ENCODE data around the gene TMEM204. TPM values are rescaled to one million over a fixed set of nuclear protein-coding genes. Genes with fewer than 3 reads are reported as not detected.

The TMEM204 gene
- total RNA-seq, 4 donors from 2014 or later = 9.4 to 22.5 (median 13.3) TPM

DNA sequence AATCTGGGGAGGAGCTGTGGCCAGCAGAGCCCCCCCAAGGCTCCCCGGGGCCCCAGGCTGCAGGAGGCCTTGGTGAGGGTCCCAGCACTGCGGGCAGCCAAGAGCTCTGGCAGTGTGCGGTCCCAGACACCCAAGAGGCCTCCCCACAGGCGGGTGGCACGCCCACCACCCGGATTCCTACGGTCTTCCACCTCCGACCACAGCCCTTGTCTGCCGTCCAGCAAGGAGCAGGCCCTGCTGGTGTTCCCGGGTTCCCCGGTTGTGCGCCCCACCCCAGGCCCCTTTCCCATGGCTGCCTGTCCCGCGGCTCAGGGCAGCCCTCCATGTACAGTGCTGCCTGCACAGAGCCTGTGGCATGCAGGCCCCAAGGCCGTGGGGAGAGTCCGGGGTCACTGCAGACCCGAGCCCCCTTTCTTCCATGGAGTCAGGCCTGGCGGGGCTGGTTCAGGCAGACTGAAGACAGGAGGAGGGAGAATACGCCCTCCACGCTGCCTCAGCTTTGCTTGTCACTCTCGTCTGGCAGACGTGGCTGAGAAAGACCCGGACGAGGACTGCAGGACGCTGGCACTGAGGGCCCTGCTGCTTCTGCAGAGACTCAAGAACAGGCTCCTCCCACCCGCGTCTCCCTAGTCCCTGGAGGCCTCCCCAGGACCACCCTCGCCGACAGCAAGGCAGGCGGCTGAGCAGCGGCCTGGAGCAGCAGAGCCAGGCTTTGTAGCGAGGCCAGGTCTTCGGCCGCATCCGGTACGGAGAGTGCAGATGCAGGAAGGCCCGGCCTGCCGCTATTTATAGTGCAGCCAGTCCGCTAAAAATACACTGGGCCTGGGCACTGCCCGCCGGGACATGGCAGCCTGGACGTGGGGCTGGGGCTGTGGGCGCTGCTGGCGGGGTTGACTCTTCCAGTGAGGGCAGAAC lies 23.9 kb upstream of the TMEM204 start:
- peaks cover 0 to 4% of the 10 kb centered on the region in 2 donors for H3K9me3 ChIP-seq
- H3K4me3 ChIP-seq = no peak overlapping the region
- H3K27ac ChIP-seq = peak overlapping the region in 3 of 4 donors; percentile 33 to 49 (median 41)
- in situ Hi-C loops (cut with MboI; ENCODE audit: low pct_ligation_motif_present in 1 of 4, low pct_unique_long_range_greater_than_20kb in 1 of 4, low sequenced_read_pairs in 3 of 4) (no loop called here), intact Hi-C loops (cut with DNase I; ENCODE audit: low total_unique reads) (no loop called here)
- H3K36me3 ChIP-seq = no peaks in the 10 kb centered on the region
- no peaks in the 10 kb centered on the region for H3K4me1 ChIP-seq
- WGBS, 2 donors (ENCODE audit: low coverage in 1 of 2) = 84% methylated on average over 39 of the region's 44 CpGs; no CpG with 5 or more reads in 1 of the 2 donors
- H3K27me3 ChIP-seq = no peaks in the 10 kb centered on the region
- no peak for DNase-seq
- TF ChIP-seq POLR2A (IDR thresholded peaks at IDR 0.05) (no peak), POLR2AphosphoS5 (IDR thresholded peaks at IDR 0.05) (no peak), EP300 (IDR thresholded peaks at IDR 0.05; ENCODE audit: low read depth) (no peak)
- TF ChIP-seq, protein P1, sequence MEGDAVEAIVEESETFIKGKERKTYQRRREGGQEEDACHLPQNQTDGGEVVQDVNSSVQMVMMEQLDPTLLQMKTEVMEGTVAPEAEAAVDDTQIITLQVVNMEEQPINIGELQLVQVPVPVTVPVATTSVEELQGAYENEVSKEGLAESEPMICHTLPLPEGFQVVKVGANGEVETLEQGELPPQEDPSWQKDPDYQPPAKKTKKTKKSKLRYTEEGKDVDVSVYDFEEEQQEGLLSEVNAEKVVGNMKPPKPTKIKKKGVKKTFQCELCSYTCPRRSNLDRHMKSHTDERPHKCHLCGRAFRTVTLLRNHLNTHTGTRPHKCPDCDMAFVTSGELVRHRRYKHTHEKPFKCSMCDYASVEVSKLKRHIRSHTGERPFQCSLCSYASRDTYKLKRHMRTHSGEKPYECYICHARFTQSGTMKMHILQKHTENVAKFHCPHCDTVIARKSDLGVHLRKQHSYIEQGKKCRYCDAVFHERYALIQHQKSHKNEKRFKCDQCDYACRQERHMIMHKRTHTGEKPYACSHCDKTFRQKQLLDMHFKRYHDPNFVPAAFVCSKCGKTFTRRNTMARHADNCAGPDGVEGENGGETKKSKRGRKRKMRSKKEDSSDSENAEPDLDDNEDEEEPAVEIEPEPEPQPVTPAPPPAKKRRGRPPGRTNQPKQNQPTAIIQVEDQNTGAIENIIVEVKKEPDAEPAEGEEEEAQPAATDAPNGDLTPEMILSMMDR (IDR thresholded peaks at IDR 0.05) = no peak

DNA sequence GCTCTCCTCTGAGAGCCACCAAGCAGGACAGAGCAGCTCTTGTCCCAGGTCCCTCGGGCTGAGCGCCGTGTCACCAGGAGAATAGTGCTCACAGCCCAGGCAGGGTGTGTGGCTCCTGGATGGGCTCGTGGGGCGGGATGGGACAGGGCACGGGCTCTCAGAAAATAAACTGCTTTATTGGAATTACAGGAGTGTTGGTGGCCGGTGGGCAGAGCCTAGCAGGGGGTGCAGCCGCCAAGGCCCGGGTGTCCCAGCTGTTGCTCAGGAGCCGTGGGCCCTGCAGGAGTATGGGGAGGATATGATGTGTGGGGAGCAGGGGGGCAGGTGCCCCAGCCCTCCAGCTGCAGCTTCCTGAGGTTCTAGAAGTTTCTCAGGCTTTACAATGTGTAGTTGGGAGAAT lies 23.2 kb upstream of the TMEM204 start:
- H3K9me3 ChIP-seq = peaks cover 0 to 5% of the 10 kb centered on the region in 2 donors
- 80 to 83% methylated on average over 1 to 10 of the region's 10 CpGs for WGBS, 2 donors (ENCODE audit: low coverage in 1 of 2)
- H3K27me3 ChIP-seq = no peaks in the 10 kb centered on the region
- TF ChIP-seq, protein P1 (IDR thresholded peaks at IDR 0.05) = no peak
- no peak for TF ChIP-seq POLR2A (IDR thresholded peaks at IDR 0.05)
- TF ChIP-seq EP300 (IDR thresholded peaks at IDR 0.05; ENCODE audit: low read depth) = no peak
- TF ChIP-seq POLR2AphosphoS5 (IDR thresholded peaks at IDR 0.05) = no peak
- no peaks in the 10 kb centered on the region for H3K4me1 ChIP-seq
- intact Hi-C loops (cut with DNase I; ENCODE audit: low total_unique reads) = no loop called here
- in situ Hi-C loops (cut with MboI; ENCODE audit: low pct_ligation_motif_present in 1 of 4, low pct_unique_long_range_greater_than_20kb in 1 of 4, low sequenced_read_pairs in 3 of 4) = no loop called here
- no peak for DNase-seq
- peak overlapping the region in 3 of 4 donors; percentile 17 to 49 (median 41) for H3K27ac ChIP-seq
- no peaks in the 10 kb centered on the region for H3K36me3 ChIP-seq
- no peak overlapping the region for H3K4me3 ChIP-seq

DNA sequence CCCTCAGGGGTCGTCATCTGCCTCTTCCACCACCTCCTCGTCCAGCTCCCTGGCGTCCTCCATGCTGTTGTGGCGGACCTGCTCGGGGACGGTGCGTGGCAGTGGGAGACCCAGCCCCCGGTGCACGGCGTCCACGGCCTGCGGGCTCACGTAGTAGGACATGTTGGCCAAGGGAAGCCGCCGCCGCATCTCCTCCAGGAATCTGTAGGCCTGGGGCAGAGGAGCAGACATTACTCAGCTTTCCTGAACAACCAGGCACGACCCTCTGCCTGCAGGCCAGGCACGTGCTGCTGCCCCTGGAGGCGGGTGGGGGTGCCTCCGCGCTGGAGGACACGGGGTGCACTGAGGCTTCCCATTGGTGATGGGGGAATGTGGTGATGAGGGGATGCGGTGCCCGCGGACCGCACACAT lies 22.5 kb upstream of the TMEM204 start:
- H3K4me3 ChIP-seq = no peak overlapping the region
- no peaks in the 10 kb centered on the region for H3K4me1 ChIP-seq
- in situ Hi-C loops (cut with MboI; ENCODE audit: low pct_ligation_motif_present in 1 of 4, low pct_unique_long_range_greater_than_20kb in 1 of 4, low sequenced_read_pairs in 3 of 4) = no loop called here
- DNase-seq = no peak
- WGBS, 2 donors (ENCODE audit: low coverage in 1 of 2) = 93% methylated on average over 26 of the region's 26 CpGs; no CpG with 5 or more reads in 1 of the 2 donors
- H3K27me3 ChIP-seq = no peaks in the 10 kb centered on the region
- H3K36me3 ChIP-seq = no peaks in the 10 kb centered on the region
- no peak overlapping the region for H3K27ac ChIP-seq
- intact Hi-C loops (cut with DNase I; ENCODE audit: low total_unique reads) = no loop called here
- peaks cover 0 to 5% of the 10 kb centered on the region in 2 donors for H3K9me3 ChIP-seq
- TF ChIP-seq POLR2AphosphoS5 (IDR thresholded peaks at IDR 0.05) = no peak
- no peak for TF ChIP-seq POLR2A (IDR thresholded peaks at IDR 0.05)
- no peak for TF ChIP-seq EP300 (IDR thresholded peaks at IDR 0.05; ENCODE audit: low read depth)
- TF ChIP-seq, protein P1 (IDR thresholded peaks at IDR 0.05) = no peak

DNA sequence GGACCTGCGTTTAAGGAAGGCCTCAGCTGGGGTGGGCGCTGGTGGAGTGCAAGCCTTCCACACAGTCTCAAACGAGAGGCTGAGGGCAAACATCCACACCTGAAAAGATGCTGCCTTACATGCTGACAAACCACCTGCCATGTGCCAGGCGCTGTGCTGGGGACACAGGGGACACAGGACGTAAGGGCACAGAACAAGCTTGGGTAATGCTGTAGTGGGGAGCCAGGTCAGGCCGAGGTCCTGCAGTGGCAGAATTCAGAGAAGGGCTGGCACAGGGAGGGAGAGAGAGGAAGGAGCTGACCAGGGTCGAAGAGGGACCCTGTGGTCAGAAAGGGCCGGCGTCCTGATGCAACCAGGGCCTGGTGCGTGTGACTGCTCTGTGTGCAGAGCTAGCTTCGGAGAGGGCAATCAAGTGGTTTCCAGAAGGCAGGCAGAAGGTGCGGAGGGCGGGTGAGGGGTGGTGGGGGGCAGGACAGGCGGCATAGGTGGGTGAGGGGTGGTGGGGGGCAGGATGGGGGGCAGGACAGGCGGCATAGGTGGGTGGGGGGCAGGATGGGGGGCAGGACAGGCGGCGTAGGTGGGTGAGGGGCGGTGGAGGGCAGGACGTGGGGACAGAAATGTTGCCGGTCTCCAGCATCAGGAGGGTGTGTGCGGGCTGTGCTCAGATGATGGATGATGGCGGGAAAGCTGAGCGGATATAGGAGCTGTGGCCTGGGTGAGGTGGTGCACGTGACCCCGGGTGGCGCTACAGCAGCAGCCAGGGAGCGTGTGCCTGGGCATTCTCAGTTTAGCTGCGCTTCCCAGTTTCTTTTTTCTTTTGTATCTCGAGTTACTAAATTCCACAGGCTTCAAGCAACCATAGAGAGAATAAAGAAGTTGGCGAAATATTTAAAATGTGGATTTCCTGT lies 21.6 kb upstream of the TMEM204 start:
- DNase-seq = no peak
- Histone ChIP-seq H3K27me3 (no peaks in the 10 kb centered on the region), H3K9me3 (peaks cover 0 to 5% of the 10 kb centered on the region in 2 donors), H3K4me1 (no peaks in the 10 kb centered on the region), H3K27ac (no peak overlapping the region), H3K36me3 (no peaks in the 10 kb centered on the region), H3K4me3 (no peak overlapping the region)
- intact Hi-C loops (cut with DNase I; ENCODE audit: low total_unique reads) (no loop called here), in situ Hi-C loops (cut with MboI; ENCODE audit: low pct_ligation_motif_present in 1 of 4, low pct_unique_long_range_greater_than_20kb in 1 of 4, low sequenced_read_pairs in 3 of 4) (no loop called here)
- WGBS, 2 donors (ENCODE audit: low coverage in 1 of 2) = 80 to 88% methylated on average over 2 to 26 of the region's 30 CpGs
- TF ChIP-seq, protein P1 (IDR thresholded peaks at IDR 0.05) = no peak
- no peak for TF ChIP-seq POLR2A (IDR thresholded peaks at IDR 0.05)
- no peak for TF ChIP-seq EP300 (IDR thresholded peaks at IDR 0.05; ENCODE audit: low read depth)
- no peak for TF ChIP-seq POLR2AphosphoS5 (IDR thresholded peaks at IDR 0.05)

All from transverse colon (tissue), 4 donors.